AG20443 (cell line): Measurements from ENCODE around the gene HAPLN2.
"Not testable (repeated sequence)": the region's sequence is repeated elsewhere in the genome, so short reads cannot be mapped to it uniquely, and the experiment has no call there.

Source experiments
- DNase-seq: peaks from one replicate; pipeline ENCODE4 v3.0.0; 2012; ENCODE audit warnings: low spot score, mixed read lengths

Gene HAPLN2

GRCh38 chr1:156592158-156592909 lies 26.9 kb upstream of the HAPLN2 start:
- no peak for DNase-seq

GRCh38 chr1:156592910-156593660 lies 26.1 kb upstream of the HAPLN2 start:
- DNase-seq = no peak

GRCh38 chr1:156593661-156593989 lies 25.6 kb upstream of the HAPLN2 start:
- DNase-seq = no peak

- no peak for DNase-seq
Measured at GRCh38 chr1:156594190-156594589, 25.0 kb upstream of the HAPLN2 start.

GRCh38 chr1:156595016-156595415 lies 24.2 kb upstream of the HAPLN2 start:
- DNase-seq = no peak

- DNase-seq = no peak
Measured at GRCh38 chr1:156596426-156596825, 22.8 kb upstream of the HAPLN2 start.

GRCh38 chr1:156598125-156598524 lies 21.1 kb upstream of the HAPLN2 start:
- DNase-seq = no peak

GRCh38 chr1:156598731-156599432 lies 20.3 kb upstream of the HAPLN2 start:
- DNase-seq = no peak

- DNase-seq = no peak
Measured at GRCh38 chr1:156599811-156600210, 19.4 kb upstream of the HAPLN2 start.

GRCh38 chr1:156600733-156601121 lies 18.5 kb upstream of the HAPLN2 start:
- no peak for DNase-seq

- DNase-seq = peak; percentile 92
Measured at GRCh38 chr1:156601122-156601830, 17.9 kb upstream of the HAPLN2 start, which contains the start of gene GPATCH4. Gene GPATCH4 (minus strand): TSS chr1:156601479.

- DNase-seq = no peak
Measured at GRCh38 chr1:156601892-156602291, 17.3 kb upstream of the HAPLN2 start.

- DNase-seq = no peak
Measured at GRCh38 chr1:156602557-156602993, 16.6 kb upstream of the HAPLN2 start.

GRCh38 chr1:156607344-156607743 lies 11.9 kb upstream of the HAPLN2 start:
- not testable (repeated sequence) for DNase-seq

GRCh38 chr1:156608036-156608674 lies 11.1 kb upstream of the HAPLN2 start:
- peak; percentile 80 for DNase-seq

- DNase-seq = no peak
Measured at GRCh38 chr1:156608981-156609380, 10.2 kb upstream of the HAPLN2 start.

- DNase-seq = not testable (repeated sequence)
Measured at GRCh38 chr1:156610072-156610471, 9.1 kb upstream of the HAPLN2 start.

- DNase-seq = no peak
Measured at GRCh38 chr1:156612666-156613065, 6.5 kb upstream of the HAPLN2 start.

- DNase-seq = no peak
Measured at GRCh38 chr1:156615946-156616345, 3.3 kb upstream of the HAPLN2 start.

- DNase-seq = no peak
Measured at GRCh38 chr1:156616463-156616862, 2.8 kb upstream of the HAPLN2 start.

GRCh38 chr1:156619582-156619955 lies 354 bp downstream of the HAPLN2 start:
- DNase-seq = no peak
